ENCODE results near the gene CPVL. TPM values are rescaled to one million over a fixed set of nuclear protein-coding genes. Genes with fewer than 3 reads are reported as not detected.

CPVL gene
- total RNA-seq, 1 experiment from 2014 or later = 10.3 TPM

DNA sequence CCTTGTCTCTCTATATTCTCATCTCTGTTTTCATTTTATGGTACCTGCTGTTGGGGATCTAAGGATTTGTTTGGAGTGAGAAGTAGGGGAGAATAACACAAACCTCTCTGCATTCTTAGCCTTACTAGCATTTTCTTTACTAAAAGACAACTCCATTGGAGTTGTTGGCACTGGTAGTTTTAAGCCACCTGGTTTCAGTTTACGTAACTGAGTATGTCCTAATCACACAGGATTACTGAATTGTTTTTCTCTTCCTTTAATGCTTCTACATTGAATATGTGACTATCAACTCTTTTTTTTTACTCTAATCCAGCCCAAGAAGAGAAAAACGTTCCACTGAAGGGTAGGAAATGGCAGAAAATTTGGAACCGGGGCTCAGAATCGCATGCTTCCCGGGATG lies 158.2 kb downstream of the CPVL start:
- H3K27ac ChIP-seq (ENCODE audit: low read depth, low read length) = no peak overlapping the region
- H3K4me3 ChIP-seq (replicated peaks in 1 of 2; ENCODE audit: low read depth in 1 of 2, low read length in 2 of 2) = no peak overlapping the region
- intact Hi-C loops (cut with micrococcal nuclease) = no loop called here
- TF ChIP-seq SIN3A (IDR thresholded peaks at IDR 0.05; ENCODE audit: low read depth) (no peak), EGR1 (IDR thresholded peaks at IDR 0.05; ENCODE audit: low read depth) (no peak), SRF (IDR thresholded peaks at IDR 0.05; ENCODE audit: low read depth) (no peak), ELF1 (IDR thresholded peaks at IDR 0.05; ENCODE audit: borderline replicate concordance, low read depth) (no peak), SP1 (IDR thresholded peaks at IDR 0.05; ENCODE audit: low read depth) (no peak), ATF3 (IDR thresholded peaks at IDR 0.05) (no peak), RAD21 (IDR thresholded peaks at IDR 0.05; ENCODE audit: low read depth) (no peak), YY1 (IDR thresholded peaks at IDR 0.05; ENCODE audit: extremely low read depth, insufficient replicate concordance, low read depth, low read length) (no peak), ZBTB33 (IDR thresholded peaks at IDR 0.05; ENCODE audit: extremely low read depth, insufficient replicate concordance, low read length) (no peak), FOSL1 (IDR thresholded peaks at IDR 0.05; ENCODE audit: low read depth) (no peak)
- TF ChIP-seq, protein P1, sequence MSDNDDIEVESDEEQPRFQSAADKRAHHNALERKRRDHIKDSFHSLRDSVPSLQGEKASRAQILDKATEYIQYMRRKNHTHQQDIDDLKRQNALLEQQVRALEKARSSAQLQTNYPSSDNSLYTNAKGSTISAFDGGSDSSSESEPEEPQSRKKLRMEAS (IDR thresholded peaks at IDR 0.05) = no peak
- POLR2A ChIA-PET = no interaction called here
- no peak overlapping the region for H3K9ac ChIP-seq (ENCODE audit: low read length)
- no peaks in the 10 kb centered on the region for H3K36me3 ChIP-seq (ENCODE audit: control insufficient read depth in 1 of 2, insufficient read depth in 2 of 2, low read length in 2 of 2)
- H3K9me2 ChIP-seq (ENCODE audit: insufficient read depth) = no peaks in the 10 kb centered on the region
- no peaks in the 10 kb centered on the region for H3K27me3 ChIP-seq (ENCODE audit: insufficient read depth, low read length)
- peaks cover 8 to 11% of the 10 kb centered on the region in 2 experiments for H3K4me1 ChIP-seq (ENCODE audit: control insufficient read depth in 1 of 2, insufficient read depth in 2 of 2, low read length in 2 of 2)
- CTCF ChIA-PET = no interaction called here
- no peak for ATAC-seq
- no peak overlapping the region for H2AFZ ChIP-seq (ENCODE audit: low read depth, low read length, poor library complexity, severe bottlenecking)
- no TSS peak for BruUV-seq (replicated peaks)
- DNase-seq (ENCODE audit: low read depth, low spot score) = no peak
- no peak overlapping the region for H3K4me2 ChIP-seq (ENCODE audit: low read length)
- H4K20me1 ChIP-seq (ENCODE audit: insufficient read depth) = no peaks in the 10 kb centered on the region
- H3K79me2 ChIP-seq (ENCODE audit: insufficient read depth, low read length) = no peaks in the 10 kb centered on the region
- RAD21 ChIA-PET (ENCODE audit: low non-redundant PET in 1 of 2, low total read pairs in 2 of 2, uncharacterized antibody in 2 of 2, unreplicated experiment in 2 of 2) = no interaction called here
- H3K9me3 ChIP-seq (ENCODE audit: control insufficient read depth in 1 of 2, insufficient read depth in 1 of 2, low read depth in 1 of 2, low read length in 2 of 2) = no peaks in the 10 kb centered on the region
